Activated CD8-positive, alpha-beta memory T cell treated with anti-CD3 and anti-CD28 coated beads for 48 hours (primary cell): ENCODE results near the gene DUSP1.

ENCODE experiments used
- DNase-seq, 3 experiments: peaks; one replicate each; pipeline ENCODE4 v3.0.0-alpha.2; 2020; ENCODE audit warnings: low read depth in 2 of 3, low spot score in 2 of 3

Gene DUSP1

GRCh38 chr5:172779691-172780341, 8.8 kb upstream of the DUSP1 start:
- DNase-seq = no peak

- DNase-seq = no peak
Observed at GRCh38 chr5:172777881-172778814, 7.2 kb upstream of the DUSP1 start.

GRCh38 chr5:172776235-172776594, 5.2 kb upstream of the DUSP1 start:
- DNase-seq = no peak

- no peak for DNase-seq
Observed at GRCh38 chr5:172775326-172776234, 4.6 kb upstream of the DUSP1 start.

- DNase-seq = no peak
Observed at GRCh38 chr5:172774561-172775315, 3.7 kb upstream of the DUSP1 start.

- DNase-seq = no peak
Observed at GRCh38 chr5:172773481-172774469, 2.8 kb upstream of the DUSP1 start.

- peak; percentile 51 to 55 (median 52) for DNase-seq
Observed at GRCh38 chr5:172772112-172772906, 1.3 kb upstream of the DUSP1 start.

- peak in 2 of 3 experiments; percentile 23 to 38 for DNase-seq
Observed at GRCh38 chr5:172771439-172772111, 580 bp upstream of the DUSP1 start.

- no peak for DNase-seq
Observed at GRCh38 chr5:172770374-172770674, 671 bp downstream of the DUSP1 start.

GRCh38 chr5:172769616-172770373, 1.2 kb downstream of the DUSP1 start:
- DNase-seq = no peak

GRCh38 chr5:172769342-172769615, 1.7 kb downstream of the DUSP1 start:
- no peak for DNase-seq

- DNase-seq = no peak
Observed at GRCh38 chr5:172768573-172769341, 2.2 kb downstream of the DUSP1 start.

GRCh38 chr5:172768098-172768572, 2.9 kb downstream of the DUSP1 start:
- no peak for DNase-seq

GRCh38 chr5:172766287-172767108, 4.5 kb downstream of the DUSP1 start:
- DNase-seq = no peak

GRCh38 chr5:172765766-172766286, 5.2 kb downstream of the DUSP1 start:
- DNase-seq = no peak
